NCI-H1105 treated with DMSO at 0.1 percent for 48 hours (cell line): ENCODE measurements around the gene CBFA2T3.
"Not testable (repeated sequence)": the region's sequence is repeated elsewhere in the genome, so short reads cannot be mapped to it uniquely, and the experiment has no call there.

Source experiments
- DNase-seq: peaks from one replicate; lab custom pipeline; 2025; lab: John Stamatoyannopoulos, UW

The CBFA2T3 gene

DNA sequence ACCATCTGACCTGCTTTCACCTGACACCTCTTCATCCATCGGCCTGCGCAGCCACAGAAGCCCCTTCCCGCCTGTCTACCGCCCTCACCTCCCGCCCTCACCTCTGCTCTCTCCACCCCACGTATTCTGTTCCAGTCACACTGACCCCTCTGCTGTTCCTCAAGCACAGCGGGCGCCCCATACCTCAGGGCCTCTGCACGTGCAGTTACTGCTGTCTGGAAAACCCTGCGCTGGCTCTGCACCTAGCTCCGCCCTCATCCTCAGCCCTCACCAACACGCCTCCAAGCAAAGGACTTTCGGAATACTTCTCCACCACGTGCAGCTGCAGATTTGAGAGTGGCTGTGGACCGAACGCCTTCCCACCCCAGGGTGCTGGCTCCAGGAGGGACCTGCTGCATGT is 85.9 kb downstream of the CBFA2T3 start:
- DNase-seq, result no peak

DNA sequence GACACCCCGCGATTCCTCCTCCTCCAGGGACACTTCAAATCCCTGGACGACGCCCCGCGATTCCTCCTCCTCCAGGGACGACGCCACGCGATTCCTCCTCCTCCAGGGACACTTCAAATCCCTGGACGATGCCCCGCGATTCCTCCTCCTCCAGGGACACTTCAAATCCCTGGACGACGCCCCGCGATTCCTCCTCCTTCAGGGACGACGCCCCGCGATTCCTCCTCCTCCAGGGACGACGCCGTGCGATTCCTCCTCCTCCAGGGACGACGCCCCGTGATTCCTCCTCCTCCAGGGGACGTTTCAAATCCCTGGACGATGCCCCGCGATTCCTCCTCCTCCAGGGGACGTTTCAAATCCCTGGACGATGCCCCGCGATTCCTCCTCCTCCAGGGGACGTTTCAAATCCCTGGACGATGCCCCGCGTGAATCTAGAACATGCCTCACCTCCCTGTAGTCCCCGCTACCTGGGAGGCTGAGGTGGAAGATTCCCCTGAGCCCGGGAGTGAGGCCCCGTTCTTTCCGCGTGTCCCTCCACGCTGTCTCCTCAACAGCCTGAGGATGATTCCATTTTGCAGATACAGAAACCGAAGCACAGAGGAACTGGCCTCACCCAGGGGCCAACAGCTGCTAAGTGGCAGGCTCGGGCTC is 87.2 kb downstream of the CBFA2T3 start:
- DNase-seq, result not testable (repeated sequence)

DNA sequence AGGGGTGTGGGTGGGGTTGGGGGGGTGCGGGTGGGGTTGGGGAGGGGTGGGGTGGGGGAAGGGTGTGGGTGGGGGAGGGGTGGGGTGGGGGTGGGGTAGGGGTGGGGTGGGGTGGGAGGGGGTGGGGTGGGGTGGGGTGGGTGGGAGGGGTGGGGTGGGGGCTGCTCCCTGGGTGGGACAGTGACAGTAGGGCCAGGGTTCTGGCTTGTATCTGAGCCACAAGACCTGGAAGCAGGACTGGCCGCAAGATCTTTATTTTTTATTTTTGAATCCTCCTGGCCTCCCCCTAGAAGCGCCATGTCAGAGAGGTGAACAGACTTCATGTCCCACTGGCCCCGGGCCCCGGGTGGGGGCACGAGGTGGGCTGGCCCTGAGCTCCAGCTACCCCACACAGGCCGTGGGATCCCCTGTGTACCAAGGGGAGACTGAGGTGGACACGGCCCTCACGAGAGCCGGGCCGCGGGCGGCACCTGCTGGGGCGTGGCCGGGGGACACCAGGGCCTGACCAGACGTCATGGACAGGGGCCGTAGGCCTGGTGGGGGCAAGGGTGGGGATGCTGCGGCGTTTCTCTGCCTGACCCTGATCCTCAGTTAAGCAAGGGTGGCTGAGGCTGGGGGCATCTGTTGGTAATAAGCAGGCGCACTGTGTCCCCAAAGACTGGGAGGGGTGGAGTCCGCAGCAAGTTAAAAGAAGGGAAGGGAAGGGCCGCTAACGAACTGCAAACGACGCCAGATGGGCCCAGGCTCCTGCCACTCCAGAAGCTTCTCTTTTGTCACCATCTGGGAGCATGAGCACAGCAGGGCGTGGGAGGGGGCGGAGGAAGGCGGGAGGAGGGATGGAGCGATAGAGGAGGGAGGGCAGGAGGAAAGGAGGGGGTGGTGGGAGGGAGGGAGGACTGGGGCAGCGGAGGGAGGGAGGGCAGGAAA is 88.3 kb downstream of the CBFA2T3 start:
- no peak for DNase-seq

DNA sequence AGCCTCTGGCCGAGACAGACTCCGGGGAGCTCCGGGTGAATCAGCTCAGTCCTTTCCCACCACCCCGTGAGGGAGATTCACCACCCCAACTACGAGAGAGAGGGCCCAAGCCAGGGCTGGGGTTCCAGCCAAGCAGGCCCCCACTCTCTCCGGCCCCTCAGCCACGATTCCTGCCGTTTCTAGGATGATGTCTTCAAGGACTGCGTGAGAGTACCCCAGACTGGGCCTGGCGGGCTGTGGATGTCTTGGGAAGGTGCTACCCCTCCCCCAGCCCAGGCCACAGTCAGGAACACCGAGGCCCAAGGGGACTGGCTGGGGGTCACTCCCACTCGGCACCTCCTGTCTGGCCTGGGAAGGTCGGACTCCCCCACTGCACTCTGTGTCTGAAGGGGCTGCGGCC is 89.0 kb downstream of the CBFA2T3 start:
- no peak for DNase-seq

DNA sequence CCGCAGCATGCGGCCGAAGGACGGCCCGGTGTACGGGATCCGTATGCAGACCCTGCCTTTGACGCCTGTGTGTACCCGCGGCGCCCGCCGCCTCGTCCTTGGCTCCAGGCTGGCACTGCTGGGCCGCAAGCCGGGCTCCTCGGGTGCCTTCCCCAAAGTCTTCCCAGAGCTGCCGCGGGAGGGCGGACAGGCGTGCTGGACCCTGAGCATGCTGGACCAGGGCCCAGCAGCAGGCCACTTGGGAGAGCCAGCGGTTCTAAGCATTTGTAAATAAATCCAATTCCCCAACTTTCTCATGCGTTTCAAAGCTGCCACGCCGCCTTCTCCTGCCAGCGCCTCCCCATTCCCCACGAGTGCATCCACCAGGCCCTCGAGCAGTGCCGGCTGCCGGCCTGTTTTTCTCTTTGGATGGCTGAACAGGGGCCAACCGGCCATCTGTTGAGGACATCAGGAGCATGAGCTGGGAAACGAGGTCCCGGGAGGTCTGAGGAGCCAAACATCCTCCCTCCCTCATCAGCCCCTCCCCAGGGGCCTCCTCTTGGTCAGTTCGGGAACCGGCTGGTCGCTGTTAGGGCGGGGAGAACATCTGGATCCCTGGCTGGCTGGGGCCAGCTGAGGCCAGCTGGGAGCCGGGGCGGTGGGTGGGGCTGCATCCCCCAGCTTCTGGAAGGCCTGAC is 90.0 kb downstream of the CBFA2T3 start:
- DNase-seq, result no peak

DNA sequence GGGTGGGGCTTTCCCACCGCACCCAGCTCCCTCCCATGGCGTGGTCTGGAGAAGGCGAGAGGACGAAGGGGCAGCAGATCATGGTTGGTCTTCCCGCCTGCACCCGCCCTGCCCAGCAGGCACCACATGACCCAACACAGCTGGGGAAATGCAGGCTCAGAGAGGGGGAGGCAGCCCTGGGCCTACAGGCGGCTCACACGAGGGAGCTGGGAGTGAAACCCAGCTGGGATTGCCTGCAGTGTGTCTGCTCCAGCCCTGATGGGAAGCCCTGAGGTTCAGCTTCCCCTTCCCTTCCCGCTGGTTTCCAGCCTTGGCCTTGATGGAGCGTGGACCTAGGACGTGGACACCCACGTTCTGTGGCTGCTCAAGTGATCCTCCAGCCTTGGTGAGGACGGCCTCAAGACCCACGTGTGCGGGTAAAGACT is 90.6 kb downstream of the CBFA2T3 start:
- DNase-seq, result no peak

DNA sequence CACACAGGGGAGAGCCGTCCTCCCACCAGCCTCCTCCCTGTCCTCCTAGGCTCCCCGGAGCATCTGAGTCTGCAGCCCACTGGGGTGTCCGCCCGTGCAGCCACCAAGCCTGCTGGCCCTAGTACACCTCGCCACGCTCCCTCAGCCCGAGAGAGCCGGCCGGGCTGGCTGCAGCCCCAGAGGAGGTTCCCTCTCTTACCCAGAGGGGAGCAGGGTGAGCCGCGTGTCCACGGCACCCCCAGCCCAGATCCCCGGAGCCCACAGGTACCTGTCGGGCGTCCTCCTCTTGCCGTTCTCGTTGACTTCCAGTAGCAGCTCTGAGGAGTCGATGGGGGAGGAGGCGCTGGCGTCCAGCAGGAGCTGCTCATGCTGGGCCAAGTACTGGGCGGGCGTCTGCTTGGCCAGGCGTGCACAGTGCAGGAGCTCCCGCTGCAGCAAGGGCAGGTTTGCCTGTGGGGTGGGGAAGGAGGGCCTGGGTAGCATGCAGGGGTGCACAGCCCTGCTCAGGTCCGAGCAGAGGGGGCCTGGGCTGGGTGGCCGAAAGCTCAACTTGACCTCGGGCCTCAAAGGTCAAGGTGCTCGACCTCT is 91.2 kb downstream of the CBFA2T3 start:
- DNase-seq, result no peak

DNA sequence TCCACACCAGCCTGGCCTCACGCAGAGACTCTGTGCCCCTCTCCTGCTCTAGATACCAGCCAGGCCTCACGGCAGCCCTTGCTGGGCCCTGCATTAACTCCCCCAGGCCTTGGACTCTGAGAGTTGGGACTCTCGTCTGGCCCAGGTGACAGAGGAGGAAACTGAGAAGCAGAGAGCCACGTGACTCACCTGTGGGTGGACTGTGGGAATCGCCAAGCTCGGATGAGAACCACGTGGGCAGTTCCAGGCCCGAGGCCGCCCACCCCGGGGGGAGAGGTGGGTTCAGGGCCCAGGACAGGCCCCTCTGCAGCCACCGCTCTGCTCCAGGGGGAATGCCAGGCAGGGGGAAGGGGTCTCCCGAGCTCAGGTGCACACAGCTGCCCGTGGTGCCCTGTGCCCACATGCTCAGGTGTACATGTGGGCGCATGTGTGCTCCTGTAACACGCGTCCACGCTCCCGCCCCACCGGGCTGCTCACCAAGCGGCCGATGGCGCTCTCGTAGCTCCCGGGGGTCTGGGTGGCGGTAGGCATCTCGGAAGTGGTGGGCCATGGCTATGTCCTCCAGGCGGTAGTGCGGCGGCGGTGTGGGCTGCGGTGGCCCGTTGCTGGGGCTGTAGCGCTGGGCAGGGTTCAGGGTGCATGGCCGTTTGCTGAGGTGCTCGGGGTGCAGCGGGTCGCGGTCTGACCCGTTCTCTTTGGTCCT is 92.3 kb downstream of the CBFA2T3 start:
- no peak for DNase-seq

DNA sequence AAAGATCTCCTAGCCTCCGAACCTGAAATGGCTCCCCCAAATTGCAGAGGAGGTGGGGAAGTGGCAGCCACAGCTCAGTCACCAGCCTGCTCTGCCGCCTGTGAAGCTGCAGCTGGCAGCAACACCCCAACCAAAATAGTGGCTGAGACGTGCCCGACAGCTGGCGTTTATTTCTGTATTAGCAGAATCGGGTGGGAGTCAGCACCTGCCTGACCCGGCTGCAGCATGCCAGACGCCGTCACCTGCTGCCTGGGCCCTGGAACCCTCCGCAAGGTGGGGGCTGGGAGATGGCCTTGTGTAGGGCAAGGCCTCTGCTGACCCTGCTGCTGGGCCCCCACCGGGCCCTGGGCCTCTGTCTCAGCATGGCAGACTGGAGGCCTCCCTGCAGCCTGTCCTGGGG is 93.1 kb downstream of the CBFA2T3 start:
- no peak for DNase-seq

DNA sequence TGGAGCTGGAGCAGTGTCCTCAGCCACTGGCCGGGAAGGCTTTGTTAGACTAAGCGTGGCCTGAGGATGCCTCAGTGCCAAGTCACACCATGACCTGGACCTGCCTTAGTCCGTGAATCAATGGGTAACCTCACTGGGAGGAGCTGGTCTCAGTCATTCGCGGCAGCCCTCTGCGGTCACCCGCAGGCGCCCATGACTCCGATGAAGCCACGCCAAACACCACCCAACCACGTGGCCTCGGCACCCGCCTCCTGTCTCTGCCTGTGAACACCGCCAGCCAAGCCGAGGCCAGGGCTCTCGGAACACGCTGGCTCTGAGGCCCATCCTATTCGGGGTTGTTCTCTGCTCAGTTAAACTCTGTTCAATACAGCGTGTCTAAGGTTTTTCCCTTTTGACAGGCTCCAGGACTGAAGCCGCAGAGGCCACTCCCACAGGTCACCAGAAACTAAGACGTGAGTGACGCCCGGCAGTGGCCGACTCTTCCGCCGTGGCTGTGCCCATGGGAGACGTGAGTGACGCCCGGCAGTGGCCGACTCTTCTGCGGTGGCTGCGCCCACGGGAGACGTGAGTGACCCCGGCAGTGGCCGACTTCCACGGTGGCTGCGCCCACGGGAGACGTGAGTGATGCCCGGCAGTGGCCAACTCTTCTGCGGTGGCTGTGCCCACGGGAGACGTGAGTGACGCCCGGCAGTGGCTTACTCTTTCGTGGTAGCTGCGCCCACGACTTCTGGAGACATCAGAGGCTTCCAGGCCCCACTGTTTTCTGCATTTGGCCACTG is 93.7 kb downstream of the CBFA2T3 start:
- no peak for DNase-seq

DNA sequence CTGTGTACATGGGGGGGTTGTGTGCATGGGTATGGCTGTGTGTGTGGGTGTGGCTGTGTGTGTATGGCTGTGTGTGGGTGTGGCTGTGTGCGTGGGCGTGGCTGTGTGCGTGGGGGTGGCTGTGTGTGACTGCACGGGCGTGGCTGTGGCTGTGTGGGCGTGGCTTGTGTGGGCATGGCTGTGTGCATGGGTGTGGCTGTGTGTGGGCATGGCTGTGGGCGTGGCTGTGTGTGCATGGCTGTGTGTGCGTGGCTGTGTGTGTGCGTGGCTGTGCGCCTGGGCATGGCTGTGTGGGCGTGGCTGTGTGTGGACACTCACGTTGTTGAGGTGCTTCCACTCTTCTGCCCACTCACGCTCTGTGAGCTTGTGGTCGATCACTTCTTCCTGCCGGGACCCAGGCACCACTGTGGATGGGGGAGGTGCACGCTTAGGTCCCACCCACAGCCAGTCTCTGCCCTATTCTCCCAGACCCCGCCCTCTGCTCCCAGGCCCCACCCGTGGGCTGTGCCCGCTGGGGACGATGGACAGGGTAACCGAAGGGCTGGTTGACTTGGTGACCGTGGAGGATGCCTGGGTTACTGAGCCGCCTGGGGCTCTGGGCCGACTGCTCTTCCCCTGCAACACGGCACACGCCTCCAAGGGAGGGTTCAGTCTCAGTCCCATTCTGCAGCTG is 94.5 kb downstream of the CBFA2T3 start:
- DNase-seq, result no peak

DNA sequence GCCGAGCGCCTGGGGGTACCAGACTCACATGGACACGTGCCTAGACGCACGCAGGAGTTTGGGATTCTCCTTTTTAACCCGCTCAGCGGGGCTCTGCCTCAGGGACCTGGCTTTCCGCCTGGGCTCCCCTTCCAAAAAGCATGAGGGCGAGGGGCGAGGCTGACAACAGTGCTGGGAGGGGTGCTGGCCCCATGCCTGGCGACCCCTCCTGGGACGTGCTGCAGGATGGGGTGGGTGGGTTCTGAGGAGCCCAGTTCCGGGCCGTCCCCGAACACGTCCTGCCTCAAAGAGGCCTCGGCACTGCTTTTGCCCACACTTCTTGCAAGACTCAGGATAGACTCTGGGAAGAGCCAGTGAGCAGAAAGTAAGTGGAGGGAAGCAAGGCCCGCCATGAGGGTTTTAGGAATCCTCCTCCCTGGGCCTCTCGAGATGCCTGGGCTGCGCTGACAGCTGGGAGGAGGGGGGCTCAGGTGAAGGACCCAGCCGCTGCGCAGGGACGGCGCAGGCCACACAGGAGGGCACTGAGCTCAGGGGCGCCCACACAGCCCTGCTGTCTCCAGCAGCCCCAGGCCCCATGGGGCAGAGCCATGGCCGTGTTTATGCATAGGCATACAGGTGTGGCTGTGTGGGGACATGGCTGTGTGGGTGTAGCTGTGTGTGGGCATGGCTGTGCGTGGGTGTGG is 95.2 kb downstream of the CBFA2T3 start:
- DNase-seq, result no peak

DNA sequence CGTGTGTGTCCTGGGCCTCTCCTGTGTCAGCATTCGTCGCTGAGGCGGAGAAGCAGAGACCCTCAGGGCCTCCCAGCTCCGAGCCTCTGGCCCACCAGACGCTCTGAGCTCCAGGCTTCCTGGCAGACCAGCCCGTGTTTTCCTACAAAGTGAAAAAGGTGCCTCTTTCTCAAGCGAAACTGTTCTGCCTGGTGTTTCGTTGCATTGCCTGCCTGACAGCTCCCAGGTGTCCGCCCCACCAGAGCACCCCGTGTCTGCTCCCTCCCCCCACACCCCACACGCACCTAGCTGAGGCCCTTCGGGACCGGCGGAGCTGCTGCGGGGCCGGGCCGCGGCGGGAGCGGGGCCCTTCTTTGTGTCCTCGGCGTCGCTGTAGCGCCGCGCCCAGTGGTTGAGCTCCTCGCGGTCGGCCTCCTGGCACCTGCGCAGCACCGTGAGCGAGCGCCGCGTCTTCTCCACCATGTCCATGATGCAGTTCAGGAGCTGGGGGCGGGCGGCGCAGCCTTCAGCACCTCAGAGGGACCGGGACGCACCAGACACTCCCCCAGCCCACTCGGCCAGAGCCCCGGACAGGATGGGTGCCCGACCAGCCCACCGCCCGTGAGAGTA is 95.9 kb downstream of the CBFA2T3 start:
- DNase-seq, result no peak

DNA sequence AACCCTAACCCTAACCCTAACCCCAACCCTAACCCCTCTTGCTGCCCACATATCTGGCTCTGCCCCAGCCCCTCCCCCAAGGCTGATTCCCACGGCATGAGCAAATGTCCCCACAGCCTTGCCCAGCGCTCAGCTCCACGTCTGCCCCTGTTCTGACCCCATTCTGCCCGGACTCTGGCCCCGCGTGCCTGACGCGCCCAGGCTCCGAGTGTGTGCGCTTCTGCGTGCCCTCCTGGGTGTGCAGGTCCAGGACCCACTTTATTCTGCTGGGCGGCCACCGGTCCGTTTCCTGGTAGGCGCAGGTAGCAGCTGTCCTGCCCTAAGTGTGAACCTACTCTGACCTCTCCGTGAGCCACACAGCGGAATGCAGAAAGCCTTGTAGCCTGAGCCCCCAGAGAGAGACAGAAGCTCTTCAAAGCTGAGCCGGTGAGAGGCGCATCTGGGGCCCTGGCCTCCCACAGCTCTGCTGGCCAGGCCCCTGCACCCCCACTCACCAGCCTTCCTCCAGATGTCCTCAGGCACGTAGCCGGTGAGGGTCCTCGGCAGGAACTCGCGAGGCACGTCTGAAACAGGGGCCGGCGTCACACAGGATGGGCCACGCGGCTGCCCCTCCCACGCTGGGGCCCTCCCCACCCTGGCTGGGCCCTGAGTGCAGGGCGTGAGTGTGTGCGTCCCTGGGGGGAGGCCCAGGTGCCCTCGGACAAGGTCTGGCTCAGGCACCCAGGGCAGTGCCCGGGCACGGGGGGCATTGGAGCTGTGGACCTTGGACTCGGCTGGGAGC is 96.6 kb downstream of the CBFA2T3 start:
- DNase-seq, result no peak

DNA sequence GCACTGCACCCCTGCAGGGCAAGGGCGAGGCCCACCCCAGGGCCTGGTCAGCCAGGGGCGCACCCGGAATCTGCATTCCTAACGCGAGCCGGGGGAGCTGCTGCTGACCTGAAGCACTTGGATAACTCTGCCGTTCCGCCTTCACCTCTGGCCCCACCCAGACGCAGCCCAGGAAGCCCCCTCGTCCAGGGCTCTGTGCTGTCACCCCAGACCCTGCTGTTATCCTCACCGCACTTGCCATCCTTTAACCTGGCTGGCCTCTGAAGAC is 97.3 kb downstream of the CBFA2T3 start:
- DNase-seq, result no peak

DNA sequence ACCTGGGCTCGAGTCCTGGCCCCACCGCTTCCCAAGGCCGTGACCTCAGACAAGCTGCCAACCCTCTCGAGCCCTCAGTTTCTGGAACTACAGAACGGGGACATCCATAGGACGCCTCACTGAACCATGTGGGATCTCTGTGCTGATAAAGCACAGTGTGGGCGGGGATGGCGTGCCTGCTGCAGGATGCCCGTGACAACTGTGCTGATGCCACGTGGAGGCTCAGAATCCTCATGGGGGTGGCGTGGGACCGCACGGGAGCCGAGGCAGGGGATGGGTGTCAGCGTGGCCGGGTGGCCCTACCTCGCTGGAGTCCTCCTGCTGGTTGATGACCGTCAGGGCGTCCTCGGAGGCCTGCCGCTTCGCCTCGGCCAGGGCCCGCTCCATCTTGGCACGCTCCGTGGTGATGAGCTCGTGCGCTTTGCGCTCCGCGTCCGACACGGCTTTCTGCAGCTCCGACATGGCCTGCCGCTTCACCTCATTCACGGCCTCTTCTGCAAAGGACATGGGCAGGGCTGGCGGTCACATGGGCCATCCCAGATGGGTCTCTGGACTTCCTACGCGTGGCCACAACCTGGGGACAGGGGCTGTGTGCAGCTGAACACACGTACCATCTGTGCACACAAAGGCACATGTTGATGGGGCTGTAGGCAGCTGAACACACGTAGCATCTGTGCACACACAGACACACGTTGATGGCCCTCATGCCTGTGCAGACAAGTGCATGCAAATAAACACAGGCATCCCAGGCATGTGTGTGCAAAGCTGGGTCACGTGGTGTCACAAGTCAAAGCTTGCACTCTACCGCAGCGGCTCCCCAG is 97.8 kb downstream of the CBFA2T3 start:
- DNase-seq, result no peak

DNA sequence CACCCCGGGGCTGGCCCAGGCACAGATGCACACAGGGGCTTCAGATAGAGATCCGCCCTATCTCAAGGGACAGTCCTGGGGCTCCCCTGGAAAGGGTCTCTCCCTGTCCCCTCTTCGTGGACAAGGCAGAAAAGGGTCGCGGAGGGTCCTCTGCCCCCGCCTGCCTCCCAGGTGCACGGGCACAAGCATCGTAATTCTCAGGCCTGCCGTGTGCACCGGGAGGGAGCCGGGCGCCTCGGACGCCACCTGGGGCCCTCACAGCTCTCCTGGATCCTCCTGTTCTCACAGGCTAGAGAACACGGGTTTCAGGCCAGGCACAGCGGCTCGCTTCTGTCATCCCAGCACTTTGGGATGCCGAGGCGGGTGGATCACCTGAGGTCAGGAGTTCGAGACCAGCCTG is 98.7 kb downstream of the CBFA2T3 start:
- DNase-seq, result no peak
